SK-N-MC (cell line): ENCODE results near the gene GON4L.
"Not testable (repeated sequence)": the region's sequence is repeated elsewhere in the genome, so short reads cannot be mapped to it uniquely, and the experiment has no call there.

Experiments
- DNase-seq: peaks from one replicate; pipeline ENCODE4 v3.0.0-alpha.2; 2011; ENCODE audit warnings: low read depth, low spot score
- H3K27ac ChIP-seq: fragments of 200-600 bp; sonication (generic); 2 replicates; pipeline ENCODE4 v1.5.1; 2016; ENCODE audit warnings: mixed run types
- H3K36me3 ChIP-seq: fragments of 200-600 bp; sonication (generic); 2 replicates; pipeline ENCODE4 v1.6.1; 2017; ENCODE audit warnings: antibody characterized with exemption, low read length, mixed read lengths; ENCODE audit not compliant: insufficient read depth
- H3K4me3 ChIP-seq: fragments of 200-600 bp; sonication (generic); 2 replicates; pipeline ENCODE4 v1.5.1; 2016
- H3K9ac ChIP-seq: fragments of 200-600 bp; sonication (generic); 2 replicates; pipeline ENCODE4 v1.8.0; 2017; ENCODE audit warnings: mixed run types, mixed read lengths; ENCODE audit not compliant: insufficient read length
- H3K9me3 ChIP-seq: fragments of 200-600 bp; sonication (generic); 2 replicates; pipeline ENCODE4 v1.6.1; 2017; ENCODE audit warnings: low read depth, mild to moderate bottlenecking, antibody characterized with exemption, low read length, moderate library complexity, mixed read lengths
- EZH2 ChIP-seq: fragments of 200-600 bp; sonication (generic); IDR thresholded peaks from one replicate; pipeline ENCODE4 v1.6.1; 2017; ENCODE audit warnings: antibody characterized with exemption
- FOXP2 ChIP-seq: optimal IDR thresholded peaks from 2 replicates; pipeline ENCODE3; 2011; ENCODE audit warnings: mild to moderate bottlenecking, moderate library complexity; ENCODE audit not compliant: insufficient read depth; ENCODE audit errors: extremely low read length, control extremely low read depth
- POLR2AphosphoS5 ChIP-seq: IDR thresholded peaks from 2 replicates; pipeline ENCODE4 v1.6.1; 2012; ENCODE audit warnings: mild to moderate bottlenecking, low read depth, low read length, borderline replicate concordance

Gene GON4L, protein sequence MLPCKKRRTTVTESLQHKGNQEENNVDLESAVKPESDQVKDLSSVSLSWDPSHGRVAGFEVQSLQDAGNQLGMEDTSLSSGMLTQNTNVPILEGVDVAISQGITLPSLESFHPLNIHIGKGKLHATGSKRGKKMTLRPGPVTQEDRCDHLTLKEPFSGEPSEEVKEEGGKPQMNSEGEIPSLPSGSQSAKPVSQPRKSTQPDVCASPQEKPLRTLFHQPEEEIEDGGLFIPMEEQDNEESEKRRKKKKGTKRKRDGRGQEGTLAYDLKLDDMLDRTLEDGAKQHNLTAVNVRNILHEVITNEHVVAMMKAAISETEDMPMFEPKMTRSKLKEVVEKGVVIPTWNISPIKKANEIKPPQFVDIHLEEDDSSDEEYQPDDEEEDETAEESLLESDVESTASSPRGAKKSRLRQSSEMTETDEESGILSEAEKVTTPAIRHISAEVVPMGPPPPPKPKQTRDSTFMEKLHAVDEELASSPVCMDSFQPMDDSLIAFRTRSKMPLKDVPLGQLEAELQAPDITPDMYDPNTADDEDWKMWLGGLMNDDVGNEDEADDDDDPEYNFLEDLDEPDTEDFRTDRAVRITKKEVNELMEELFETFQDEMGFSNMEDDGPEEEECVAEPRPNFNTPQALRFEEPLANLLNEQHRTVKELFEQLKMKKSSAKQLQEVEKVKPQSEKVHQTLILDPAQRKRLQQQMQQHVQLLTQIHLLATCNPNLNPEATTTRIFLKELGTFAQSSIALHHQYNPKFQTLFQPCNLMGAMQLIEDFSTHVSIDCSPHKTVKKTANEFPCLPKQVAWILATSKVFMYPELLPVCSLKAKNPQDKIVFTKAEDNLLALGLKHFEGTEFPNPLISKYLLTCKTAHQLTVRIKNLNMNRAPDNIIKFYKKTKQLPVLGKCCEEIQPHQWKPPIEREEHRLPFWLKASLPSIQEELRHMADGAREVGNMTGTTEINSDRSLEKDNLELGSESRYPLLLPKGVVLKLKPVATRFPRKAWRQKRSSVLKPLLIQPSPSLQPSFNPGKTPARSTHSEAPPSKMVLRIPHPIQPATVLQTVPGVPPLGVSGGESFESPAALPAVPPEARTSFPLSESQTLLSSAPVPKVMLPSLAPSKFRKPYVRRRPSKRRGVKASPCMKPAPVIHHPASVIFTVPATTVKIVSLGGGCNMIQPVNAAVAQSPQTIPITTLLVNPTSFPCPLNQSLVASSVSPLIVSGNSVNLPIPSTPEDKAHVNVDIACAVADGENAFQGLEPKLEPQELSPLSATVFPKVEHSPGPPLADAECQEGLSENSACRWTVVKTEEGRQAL (N-terminal part only)

DNA sequence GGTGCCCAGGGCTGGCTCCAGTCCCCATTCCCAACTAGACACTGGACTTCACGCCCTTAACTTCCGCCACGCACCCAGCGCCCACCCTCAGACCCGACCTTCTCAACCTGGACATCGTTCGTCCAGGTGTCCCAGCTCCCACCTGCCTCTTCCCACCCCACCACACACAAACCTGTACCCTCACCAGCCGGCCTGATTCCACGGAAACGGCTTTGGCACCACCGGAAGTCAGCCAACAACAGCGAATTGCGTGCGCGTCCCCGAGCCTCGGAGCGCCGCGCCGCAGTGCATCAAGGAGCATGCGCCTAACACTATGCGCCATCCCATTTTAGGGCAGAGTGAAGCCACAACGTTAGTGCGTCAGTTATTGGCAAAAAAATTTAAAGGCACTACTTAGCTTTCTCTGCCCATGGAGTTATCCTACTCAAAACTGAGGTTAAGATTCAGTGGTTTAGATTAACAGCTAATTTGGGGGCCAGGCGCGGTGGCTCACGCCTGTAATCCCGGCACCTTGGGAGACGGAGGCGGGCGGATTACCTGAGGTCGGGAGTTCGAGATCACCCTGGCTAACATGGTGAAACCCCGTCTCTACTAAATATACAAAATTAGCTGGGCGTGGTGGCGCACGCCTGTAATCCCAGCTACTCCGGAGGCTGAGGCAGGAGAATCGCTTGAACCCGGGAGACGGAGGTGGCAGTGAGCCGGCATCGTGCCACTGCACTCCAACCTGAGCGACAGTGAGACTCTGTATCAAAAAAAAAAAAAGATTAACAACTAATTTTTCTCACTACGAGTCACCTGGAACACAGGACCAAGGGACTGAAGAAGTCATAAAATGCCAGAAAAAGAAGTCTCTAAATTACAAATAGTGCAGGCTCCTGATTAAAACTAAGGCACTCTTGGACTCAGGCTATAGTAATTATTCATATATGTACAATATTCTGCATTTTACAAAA is at the start of gene GON4L:
GON4L (minus strand) TSS at position 240 of the 956 bp plus-strand sequence. CDS start 3,434 bp downstream, outside the sequence.
- H3K4me3 ChIP-seq, result peak within 1 kb of the TSS; percentile 81
- DNase-seq, result peak; percentile 83
- no peaks in the 10 kb centered on the region for H3K9me3 ChIP-seq
- peak within 1 kb of the TSS; percentile 93 for H3K9ac ChIP-seq
- TF ChIP-seq FOXP2, result no peak
- TF ChIP-seq POLR2AphosphoS5, result peak; percentile 98
- TF ChIP-seq EZH2, result no peak
- H3K27ac ChIP-seq, result peak within 1 kb of the TSS; percentile 72
- peaks cover 23% of the 10 kb centered on the region for H3K36me3 ChIP-seq

DNA sequence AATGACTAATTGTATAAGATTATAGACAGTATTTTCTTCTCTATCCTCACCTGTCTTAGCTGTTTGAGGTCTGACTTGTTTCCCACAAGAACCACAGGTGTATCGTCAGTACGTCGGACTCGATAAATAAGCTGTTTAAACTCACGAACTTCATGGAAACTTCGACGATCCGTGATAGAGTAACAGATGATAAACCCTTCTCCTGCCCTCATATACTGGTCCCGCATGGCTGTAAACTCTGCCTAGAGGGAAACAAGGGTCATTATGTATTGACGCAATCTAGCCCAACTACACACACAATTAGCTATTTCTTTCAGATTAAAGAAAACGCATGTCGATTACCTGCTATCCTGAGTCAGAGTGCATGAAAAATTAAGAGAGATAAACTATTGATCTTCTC is 47.2 kb upstream of the GON4L start:
- no peak for DNase-seq
- TF ChIP-seq POLR2AphosphoS5, result no peak
- TF ChIP-seq FOXP2, result no peak
- TF ChIP-seq EZH2, result no peak
- Histone ChIP-seq H3K36me3 (peaks cover 66% of the 10 kb centered on the region), H3K9ac (no peak overlapping the region), H3K9me3 (no peaks in the 10 kb centered on the region), H3K4me3 (no peak overlapping the region), H3K27ac (no peak overlapping the region)

DNA sequence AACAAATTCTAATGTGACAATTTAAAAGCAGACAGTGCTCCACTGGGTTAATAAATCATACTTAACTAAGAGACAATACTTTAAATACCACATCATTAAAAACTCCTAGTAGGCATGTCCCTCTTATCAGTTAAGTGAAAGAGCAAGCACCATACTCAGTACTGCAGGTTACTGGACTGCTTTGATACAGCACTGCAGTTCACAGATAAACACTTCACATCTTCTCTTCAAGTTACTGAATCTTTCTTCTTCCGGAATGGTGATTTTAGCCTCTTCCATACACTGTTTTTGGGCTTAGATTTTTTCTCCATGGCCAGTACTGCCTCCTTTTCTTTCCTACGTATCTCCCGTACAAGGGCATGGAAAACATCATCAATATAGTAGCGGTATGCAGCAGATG is 43.1 kb upstream of the GON4L start:
- Histone ChIP-seq H3K9ac (no peak overlapping the region), H3K36me3 (peaks cover 53% of the 10 kb centered on the region), H3K9me3 (no peaks in the 10 kb centered on the region), H3K4me3 (no peak overlapping the region), H3K27ac (0 out of 2 replicates have a peak overlapping the region, but pooled peaks have one; percentile 31)
- TF ChIP-seq FOXP2 (no peak), POLR2AphosphoS5 (no peak), EZH2 (no peak)
- no peak for DNase-seq

DNA sequence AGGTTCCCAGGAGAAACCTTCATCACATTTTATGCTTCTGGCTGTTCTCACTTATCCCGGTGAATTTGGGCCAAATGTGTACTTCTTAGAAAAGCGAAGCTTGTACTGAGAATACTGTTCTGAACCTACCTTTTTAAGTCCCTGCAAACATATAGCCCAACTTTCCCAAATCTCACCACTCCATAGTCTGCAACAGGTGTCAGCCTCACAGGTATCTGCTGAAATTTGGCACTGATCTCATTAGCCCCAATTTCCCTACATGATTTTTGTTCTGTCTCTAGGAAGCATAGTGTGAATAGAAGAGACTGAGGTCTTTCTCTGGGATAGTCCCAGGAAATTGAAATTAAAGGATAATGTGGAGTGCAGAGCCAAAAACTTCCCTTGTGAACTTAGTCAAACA is 42.7 kb upstream of the GON4L start:
- H3K9me3 ChIP-seq, result no peaks in the 10 kb centered on the region
- H3K4me3 ChIP-seq, result no peak overlapping the region
- H3K27ac ChIP-seq, result peak overlapping the region; percentile 40; the same call in 1 of the 2 replicates
- TF ChIP-seq POLR2AphosphoS5, result no peak
- TF ChIP-seq FOXP2, result no peak
- TF ChIP-seq EZH2, result no peak
- DNase-seq, result no peak
- H3K36me3 ChIP-seq, result peaks cover 49% of the 10 kb centered on the region
- no peak overlapping the region for H3K9ac ChIP-seq

DNA sequence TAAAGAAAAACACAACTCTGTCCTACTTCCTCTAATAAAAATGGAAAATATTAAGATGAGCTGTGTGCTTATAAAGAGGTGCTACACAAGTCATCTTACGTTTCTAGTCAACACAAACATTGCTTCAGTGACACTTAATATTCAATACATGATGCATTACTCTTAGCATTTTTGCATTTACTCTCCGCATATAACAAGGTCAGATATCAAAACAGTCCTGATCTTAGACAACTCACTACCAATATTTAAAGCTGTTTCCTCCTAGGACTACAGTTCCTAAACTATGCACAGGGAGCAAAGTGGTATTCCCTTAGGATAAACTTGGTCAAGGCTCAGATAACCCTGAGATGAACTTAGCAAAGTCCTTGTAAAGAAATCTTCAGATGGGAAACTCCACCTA is 41.9 kb upstream of the GON4L start:
- no peak overlapping the region for H3K9ac ChIP-seq
- H3K36me3 ChIP-seq, result peaks cover 41% of the 10 kb centered on the region
- TF ChIP-seq FOXP2 (no peak), POLR2AphosphoS5 (no peak), EZH2 (no peak)
- no peak overlapping the region for H3K4me3 ChIP-seq
- H3K27ac ChIP-seq, result peak overlapping the region; percentile 68
- H3K9me3 ChIP-seq, result no peaks in the 10 kb centered on the region
- no peak for DNase-seq

DNA sequence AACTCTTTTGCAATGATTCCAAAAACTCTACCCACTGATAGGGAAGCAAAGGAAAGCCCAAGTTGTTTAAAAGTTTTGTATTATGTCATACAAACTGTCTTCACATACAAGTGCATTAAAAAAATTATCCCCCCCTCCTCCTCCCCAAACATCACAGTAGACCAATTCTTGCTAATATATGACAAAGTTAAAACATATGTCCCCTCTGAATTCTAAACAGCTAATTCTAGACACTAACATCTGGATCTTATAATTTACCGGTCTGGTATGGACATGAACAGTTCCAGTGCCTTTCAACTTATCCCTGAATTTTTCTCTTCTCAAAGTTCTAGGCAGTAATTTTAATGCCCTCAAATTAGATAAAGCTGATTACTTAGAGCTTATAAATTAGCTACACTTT is 40.7 kb upstream of the GON4L start:
- no peak for DNase-seq
- Histone ChIP-seq H3K27ac (peak overlapping the region; percentile 79), H3K9ac (no peak overlapping the region), H3K9me3 (no peaks in the 10 kb centered on the region), H3K36me3 (peaks cover 35% of the 10 kb centered on the region), H3K4me3 (peak overlapping the region; percentile 6; the same call in 1 of the 2 replicates)
- no peak for TF ChIP-seq EZH2
- no peak for TF ChIP-seq POLR2AphosphoS5
- TF ChIP-seq FOXP2, result no peak

DNA sequence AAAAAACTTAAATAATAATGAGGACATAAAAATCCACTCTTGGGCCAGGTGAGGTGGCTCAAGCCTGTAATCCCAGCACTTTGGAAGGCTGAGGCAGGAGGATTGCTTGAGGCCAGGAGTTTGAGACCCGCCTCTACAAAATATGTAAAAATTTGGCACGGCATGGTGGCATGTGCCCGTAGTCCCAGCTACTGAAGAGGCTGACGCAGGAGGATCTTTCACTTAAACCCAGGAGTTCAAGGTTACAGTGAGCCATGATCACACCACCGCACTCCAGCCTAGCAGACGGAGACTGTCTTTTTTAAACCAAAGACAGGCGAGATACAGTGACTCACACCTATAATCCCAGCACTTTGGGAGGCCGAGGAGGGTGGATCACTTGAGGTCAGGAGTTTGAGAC is 39.5 kb upstream of the GON4L start:
- H3K36me3 ChIP-seq, result peaks cover 32% of the 10 kb centered on the region
- DNase-seq, H3K27ac ChIP-seq, H3K9me3 ChIP-seq, H3K9ac ChIP-seq, H3K4me3 ChIP-seq: not testable (repeated sequence)

DNA sequence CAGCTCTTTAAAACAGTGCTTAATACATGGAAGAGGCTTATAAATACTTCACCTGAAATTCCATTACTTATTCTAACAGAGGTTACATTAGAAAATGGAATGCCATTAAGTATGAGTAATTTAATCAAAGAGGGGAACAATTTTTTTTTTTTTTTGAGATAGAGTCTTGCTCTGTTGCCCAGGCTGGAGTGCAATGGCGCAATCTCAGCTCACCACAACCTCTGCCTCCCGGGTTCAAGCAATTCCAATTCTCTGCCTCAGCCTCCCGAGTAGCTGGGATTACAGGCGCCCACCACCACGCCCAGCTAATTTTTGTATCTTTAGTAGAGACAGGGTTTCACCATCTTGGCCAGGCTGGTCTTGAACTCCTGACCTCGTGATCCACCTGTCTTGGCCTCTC is 38.6 kb upstream of the GON4L start:
- H3K9me3 ChIP-seq, DNase-seq, H3K27ac ChIP-seq, H3K9ac ChIP-seq, H3K4me3 ChIP-seq: not testable (repeated sequence)
- peaks cover 23% of the 10 kb centered on the region for H3K36me3 ChIP-seq
